Lower lobe of right lung (tissue), 2 donors: ENCODE data around the gene SPHK1. TPM values are rescaled to one million over a fixed set of nuclear protein-coding genes. Genes with fewer than 3 reads are reported as not detected.

Experiments
- ATAC-seq, 2 donors: fragments of 200-7000 bp; cut with Tn5 transposase; one replicate each; pipeline ENCODE4 v1.9.1; 2020 to 2022; ENCODE audit warnings: mild to moderate bottlenecking in 2 of 2, moderate library complexity in 2 of 2
- DNase-seq: peaks from one replicate; pipeline ENCODE4 v3.0.0-alpha.2; 2020
- H3K27ac ChIP-seq: fragments of 200-600 bp; one replicate; pipeline ENCODE4 v1.8.0; 2022
- H3K27me3 ChIP-seq: fragments of 200-600 bp; one replicate; pipeline ENCODE4 v1.8.0; 2022; ENCODE audit warnings: low read depth
- H3K36me3 ChIP-seq: fragments of 200-600 bp; one replicate; pipeline ENCODE4 v1.8.0; 2022; ENCODE audit warnings: mild to moderate bottlenecking
- H3K4me1 ChIP-seq: fragments of 200-600 bp; one replicate; pipeline ENCODE4 v1.8.0; 2022
- H3K4me3 ChIP-seq: fragments of 200-600 bp; one replicate; pipeline ENCODE4 v1.8.0; 2022; ENCODE audit warnings: mild to moderate bottlenecking
- H3K9me3 ChIP-seq: fragments of 200-600 bp; one replicate; pipeline ENCODE4 v1.8.0; 2022
- CTCF ChIP-seq: fragments of 200-600 bp; IDR thresholded peaks from one replicate; pipeline ENCODE4 v1.8.0; 2022; ENCODE audit warnings: antibody characterized with exemption, mild to moderate bottlenecking
- intact Hi-C: fragments of 100-400 bp; cut with DNase I; formaldehyde crosslinking; loops from one replicate; pipeline ENCODE4 v1.11.0; 2022
- total RNA-seq: library from RNA; stranded (reverse); fragmentation: NEBNext Ultra II Directional; extraction: Animal tissue kit (Norgen Biotek cat#: 25700); gene quantifications from one replicate; pipeline ENCODE4 v1.2.1, GENCODE V29; 2021
- donor health status: DM: no; HTN: yes; CAD: no; lungs with severe emphysema.

Gene SPHK1
- total RNA-seq, 1 donor from 2014 or later = 8.2 TPM

- intact Hi-C loops = loop anchor here (5.0 kb wide), 1 partner anchor 96 kb away; no protein-coding TSS in a partner anchor
- no peaks in the 10 kb centered on the region for H3K4me1 ChIP-seq
- H3K27me3 ChIP-seq = no peaks in the 10 kb centered on the region
- DNase-seq (peak; percentile 91), ATAC-seq (peak; percentile 85 to 87)
- H3K27ac ChIP-seq = no peak overlapping the region
- peak; percentile 99 for TF ChIP-seq CTCF
- no peak overlapping the region for H3K4me3 ChIP-seq
- peaks cover 91% of the 10 kb centered on the region for H3K36me3 ChIP-seq
- no peaks in the 10 kb centered on the region for H3K9me3 ChIP-seq
Measured at GRCh38 chr17:76397687-76398522, 13.5 kb downstream of the SPHK1 start.

DNA sequence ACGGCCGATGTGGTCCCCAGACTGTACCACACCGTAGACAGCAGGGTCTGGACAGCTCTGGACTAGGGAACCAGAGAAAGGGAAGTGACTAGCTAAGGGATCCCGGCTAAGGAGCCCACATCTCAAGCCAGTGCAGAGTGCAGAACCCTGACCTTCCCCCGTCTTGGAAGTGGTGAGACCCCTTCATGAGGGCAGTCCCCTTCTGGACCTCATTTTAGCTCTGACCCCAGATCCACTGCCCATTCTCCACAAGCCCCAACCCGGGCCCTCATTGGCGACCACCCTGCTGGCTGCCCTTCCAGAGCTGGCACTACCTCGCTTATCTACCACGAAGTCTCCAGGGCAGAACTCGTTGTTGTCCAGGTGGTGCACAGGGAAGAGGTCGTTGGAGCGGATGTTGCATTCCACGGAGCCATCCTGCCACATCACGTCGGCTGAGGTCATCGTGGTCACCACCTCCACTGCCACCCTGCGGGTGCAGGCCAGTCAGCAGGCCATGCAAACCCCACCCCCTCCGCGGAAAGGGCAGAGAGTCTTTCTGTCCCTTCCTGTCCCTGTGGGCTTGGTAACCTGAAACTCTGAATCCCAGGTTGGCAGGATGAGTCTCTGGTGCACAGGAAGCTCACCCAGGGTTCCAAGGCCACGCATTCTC is 14.2 kb downstream of the SPHK1 start:
- ATAC-seq (peak; percentile 9 to 29), DNase-seq (no peak)
- intact Hi-C loops = loop anchor here (5.0 kb wide), 1 partner anchor 96 kb away; no protein-coding TSS in a partner anchor
- H3K4me1 ChIP-seq = no peaks in the 10 kb centered on the region
- no peak for TF ChIP-seq CTCF
- H3K9me3 ChIP-seq = no peaks in the 10 kb centered on the region
- no peaks in the 10 kb centered on the region for H3K27me3 ChIP-seq
- H3K27ac ChIP-seq = no peak overlapping the region
- H3K4me3 ChIP-seq = no peak overlapping the region
- H3K36me3 ChIP-seq = peaks cover 94% of the 10 kb centered on the region

GRCh38 chr17:76399175-76400172 is 15.1 kb downstream of the SPHK1 start:
- TF ChIP-seq CTCF = no peak
- ATAC-seq (no peak), DNase-seq (no peak)
- intact Hi-C loops = loop anchor here (5.0 kb wide), 1 partner anchor 97 kb away; no protein-coding TSS in a partner anchor
- Histone ChIP-seq H3K4me3 (no peak overlapping the region), H3K9me3 (no peaks in the 10 kb centered on the region), H3K36me3 (peaks cover 94% of the 10 kb centered on the region), H3K4me1 (no peaks in the 10 kb centered on the region), H3K27ac (no peak overlapping the region), H3K27me3 (no peaks in the 10 kb centered on the region)

GRCh38 chr17:76402711-76403110 is 18.3 kb downstream of the SPHK1 start:
- no peaks in the 10 kb centered on the region for H3K27me3 ChIP-seq
- H3K36me3 ChIP-seq = peaks cover 77% of the 10 kb centered on the region
- TF ChIP-seq CTCF = no peak
- H3K9me3 ChIP-seq = no peaks in the 10 kb centered on the region
- H3K4me3 ChIP-seq = no peak overlapping the region
- DNase-seq (no peak), ATAC-seq (no peak)
- no peak overlapping the region for H3K27ac ChIP-seq
- intact Hi-C loops = no loop called here
- H3K4me1 ChIP-seq = no peaks in the 10 kb centered on the region

DNA sequence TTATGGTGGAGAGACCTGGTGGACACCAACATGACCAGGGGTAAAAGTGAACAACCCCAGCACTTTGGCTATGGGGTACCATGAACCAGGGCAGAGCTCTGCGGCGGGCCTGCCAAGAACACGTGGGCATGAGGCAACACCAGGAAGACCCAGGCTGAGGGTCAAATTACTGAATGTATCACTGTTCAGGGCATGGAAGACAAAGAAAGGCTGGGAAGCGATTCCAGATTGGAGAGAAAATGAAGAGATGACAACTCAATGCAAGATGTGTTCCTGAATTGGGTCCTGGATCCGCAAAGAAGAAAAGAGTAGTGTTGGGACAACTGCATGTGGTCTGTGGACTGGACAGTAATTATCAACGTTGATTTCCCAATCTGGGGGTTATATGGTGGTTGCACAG is 19.8 kb downstream of the SPHK1 start:
- Histone ChIP-seq H3K9me3 (no peaks in the 10 kb centered on the region), H3K27ac (no peak overlapping the region), H3K27me3 (no peaks in the 10 kb centered on the region), H3K36me3 (peaks cover 62% of the 10 kb centered on the region), H3K4me1 (no peaks in the 10 kb centered on the region), H3K4me3 (no peak overlapping the region)
- no peak for ATAC-seq
- peak; percentile 23 for DNase-seq
- intact Hi-C loops = no loop called here
- TF ChIP-seq CTCF = no peak
